GM12878 (cell line): ENCODE measurements around the gene ZDHHC22. TPM values are rescaled to one million over a fixed set of nuclear protein-coding genes. Genes with fewer than 3 reads are reported as not detected.

ENCODE experiments used
- ATAC-seq: fragments of 200-7000 bp; cut with Tn5 transposase; 3 replicates; pipeline ENCODE4 v1.9.1; 2020; ENCODE audit warnings: mild to moderate bottlenecking, moderate library complexity
- BruUV-seq: library from RNA; stranded (reverse); fragments of 400-500 nt; replicated peaks from 2 replicates; lab custom pipeline; 2021; lab: Mats Ljungman, UMichigan
- CTCF ChIA-PET: fragments of 300-600 bp; sonication (Branson Sonifier 250); formaldehyde crosslinking; extraction: SDS; loops from one replicate; lab custom pipeline; 2021; ENCODE audit warnings: inconsistent platforms; lab: Yijun Ruan, JAX
- POLR2A ChIA-PET: fragments of 350-600 bp; formaldehyde crosslinking; extraction: SDS; loops from one replicate; lab custom pipeline; 2021; ENCODE audit warnings: inconsistent platforms; lab: Charles Lee
- RAD21 ChIA-PET: fragments of 300-600 bp; sonication (Branson Sonifier 250); formaldehyde crosslinking; loops from one replicate; lab custom pipeline; 2023; ENCODE audit warnings: antibody characterized with exemption; ENCODE audit not compliant: unreplicated experiment; lab: Charles Lee
- SMC1A ChIA-PET: fragments of 300-600 bp; sonication (Branson Sonifier 250); formaldehyde crosslinking; loops from one replicate; lab custom pipeline; 2023; ENCODE audit not compliant: unreplicated experiment, uncharacterized antibody; lab: Charles Lee
- DNase-seq: peaks from one replicate; pipeline ENCODE4 v3.0.0-alpha.2; 2011; ENCODE audit warnings: low read depth, low spot score
- FAIRE-seq: peaks from 3 replicates; lab custom pipeline; 2011; peaks lifted over from hg19 to GRCh38; lab: Jason Lieb, UNC
- H2AFZ ChIP-seq: 2 replicates; pipeline ENCODE4 v1.6.0; 2011; ENCODE audit warnings: low read depth, low read length, control low read depth; ENCODE audit not compliant: control insufficient read depth
- H3K27ac ChIP-seq: 2 replicates; pipeline ENCODE4 v1.5.1; 2011; ENCODE audit warnings: control low read depth; ENCODE audit not compliant: control insufficient read depth, insufficient read depth
- H3K27me3 ChIP-seq, 2 experiments: replicated peaks in 1 of 2; 2 replicates each; pipeline versions ENCODE4 v1.6.0 to v1.6.1; 2011; ENCODE audit warnings: low read length in 1 of 2; ENCODE audit not compliant: control insufficient read depth in 2 of 2, insufficient read depth in 2 of 2
- H3K36me3 ChIP-seq, 2 experiments: 2 replicates each; pipeline ENCODE4 v1.5.1; 2011; ENCODE audit warnings: low read length in 1 of 2; ENCODE audit not compliant: control insufficient read depth in 2 of 2, insufficient read depth in 2 of 2
- H3K4me1 ChIP-seq: 2 replicates; pipeline ENCODE4 v1.6.1; 2011; ENCODE audit warnings: mild to moderate bottlenecking, low read length, moderate library complexity, mixed read lengths; ENCODE audit not compliant: control insufficient read depth, insufficient read depth
- H3K4me2 ChIP-seq: 2 replicates; pipeline ENCODE4 v1.6.0; 2011; ENCODE audit warnings: control low read depth; ENCODE audit not compliant: control insufficient read depth, insufficient read depth
- H3K4me3 ChIP-seq: fragments of 200-600 bp; sonication (generic); 2 replicates; pipeline ENCODE4 v1.5.1; 2016
- H3K79me2 ChIP-seq: 2 replicates; pipeline ENCODE4 v1.6.0; 2011; ENCODE audit warnings: low read length; ENCODE audit not compliant: control insufficient read depth, insufficient read depth
- H3K9ac ChIP-seq: 2 replicates; pipeline ENCODE4 v1.8.0; 2011; ENCODE audit warnings: low read length, control low read depth, mixed read lengths; ENCODE audit not compliant: control insufficient read depth, insufficient read depth
- H3K9me3 ChIP-seq: replicated peaks from 3 replicates; pipeline ENCODE4 v1.5.1; 2011; ENCODE audit warnings: mild to moderate bottlenecking, low read length; ENCODE audit not compliant: control insufficient read depth, insufficient read depth
- H4K20me1 ChIP-seq: 2 replicates; pipeline ENCODE4 v1.6.0; 2011; ENCODE audit not compliant: control insufficient read depth, insufficient read depth
- ASH2L ChIP-seq: fragments of 300-600, 200-600 bp; sonication (generic); IDR thresholded peaks from 2 replicates; pipeline ENCODE4 v1.6.1; 2017; ENCODE audit warnings: low read depth, mild to moderate bottlenecking, borderline replicate concordance
- CREM ChIP-seq: IDR thresholded peaks from 2 replicates; pipeline ENCODE4 v1.6.1; 2014; ENCODE audit warnings: antibody characterized with exemption, low read depth
- GABPA ChIP-seq: IDR thresholded peaks from 2 replicates; pipeline ENCODE4 v1.6.1; 2014; ENCODE audit warnings: antibody characterized with exemption, low read depth, mild to moderate bottlenecking, inconsistent platforms
- MTA3 ChIP-seq: IDR thresholded peaks from 2 replicates; pipeline ENCODE4 v1.6.1; 2012; ENCODE audit warnings: low read length, inconsistent platforms, borderline replicate concordance
- NBN ChIP-seq: fragments of 450-650 bp; IDR thresholded peaks from 2 replicates; pipeline ENCODE4 v1.6.1; 2016
- NFYB ChIP-seq: IDR thresholded peaks from 2 replicates; pipeline ENCODE4 v1.6.1; 2011; ENCODE audit warnings: low read depth, mild to moderate bottlenecking, low read length, improper control_type of control experiment, moderate library complexity; ENCODE audit not compliant: insufficient read depth
- PML ChIP-seq: IDR thresholded peaks from 2 replicates; pipeline ENCODE4 v1.6.1; 2012; ENCODE audit warnings: low read length, inconsistent platforms
- RCOR1 ChIP-seq: conservative IDR thresholded peaks from 2 replicates; pipeline ENCODE4 v1.6.1; 2012; ENCODE audit warnings: low read depth, low read length, improper control_type of control experiment
- ZNF24 ChIP-seq: fragments of 450-650 bp; IDR thresholded peaks from 2 replicates; pipeline ENCODE4 v1.6.1; 2017; ENCODE audit warnings: antibody characterized with exemption, mild to moderate bottlenecking
- ZZZ3 ChIP-seq: IDR thresholded peaks from 2 replicates; pipeline ENCODE4 v1.6.1; 2011; ENCODE audit warnings: low read depth; ENCODE audit not compliant: control insufficient read depth, insufficient read length
- WGBS: methylation state at CpG from one replicate; pipeline ENCODE4 v1.1.6; 2016; ENCODE audit warnings: low lambda C conversion rate; ENCODE audit not compliant: insufficient replicate concordance, insufficient coverage; ENCODE audit errors: missing lambda C conversion rate; 5-methylcytosine and 5-hydroxymethylcytosine counted together
- in situ Hi-C: fragments of 300-500 bp; cut with MboI; formaldehyde crosslinking; loops from 9 replicates; pipeline ENCODE4 v1.14.3; 2018; ENCODE audit warnings: mixed read lengths
- intact Hi-C: fragments of 100-400 bp; cut with micrococcal nuclease; formaldehyde crosslinking; loops from one replicate; pipeline ENCODE4 v1.14.2; 2022; ENCODE audit not compliant: unreplicated experiment
- polyA plus RNA-seq, 11 experiments: library from polyadenylated mRNA; depleted of rRNA in 4 of 11; unstranded in 6 of 11; stranded (reverse) in 5 of 11; fragments of >200 nt; fragmentation: Nextera tagmentation in 4 of 11; fragmentation: Illumina TruSeq in 1 of 11; extraction: Ambion mirVana in 4 of 11; extraction: Trizol in 1 of 11; gene quantifications; 1 replicate in 1 of 11; 2 replicates in 10 of 11; pipeline versions ENCODE4 v1.2.1 to v1.2.3, GENCODE V29; 2011 to 2016; ENCODE audit warnings: inconsistent platforms in 2 of 11, missing spikeins in 2 of 11, low read depth in 1 of 11
- total RNA-seq, 4 experiments: library from RNA; depleted of rRNA in 3 of 4; stranded (reverse); fragments of >200 nt in 3 of 4; fragmentation: Illumina TruSeq in 1 of 4; extraction: Trizol in 1 of 4; gene quantifications; 2 replicates each; pipeline versions ENCODE4 v1.2.1 to v1.2.3, GENCODE V29; 2013 to 2021

Gene ZDHHC22
- total and polyA plus RNA-seq, 10 of the 15 experiments (the other 5 are each of a cell fraction or from before 2014, with no cell fraction given): 0.06 TPM; not detected in 9

- in situ Hi-C loops: no loop called here
- no peak for FAIRE-seq
- BruUV-seq: no TSS peak
- CTCF ChIA-PET: interaction anchor here (1.9 to 21.2 kb wide), 2 partner anchors 19 to 196 kb away, joined by 10 to 445 read pairs; partner anchors contain the start of gene CIPC
- RAD21 ChIA-PET: interaction anchor here (0.7 to 5.7 kb wide), 3 partner anchors 20 to 307 kb away, joined by 3 to 185 read pairs (median 6); partner anchors contain the start of genes ANGEL1 and CIPC
- Histone ChIP-seq H3K4me3 (no peak overlapping the region), H3K79me2 (no peaks in the 10 kb centered on the region), H3K27ac (peak overlapping the region; percentile 84), H3K9me3 (no peaks in the 10 kb centered on the region), H3K36me3 (0 out of 4 replicates have a peak, but pooled peaks cover 0 to 5% of the 10 kb centered on the region in 2 experiments), H3K27me3 (no peaks in the 10 kb centered on the region), H4K20me1 (no peaks in the 10 kb centered on the region), H2AFZ (no peak overlapping the region), H3K9ac (no peak overlapping the region), H3K4me1 (peaks cover 48% of the 10 kb centered on the region), H3K4me2 (peak overlapping the region; percentile 85)
- ATAC-seq: no peak
- SMC1A ChIA-PET: interaction anchor here (3.2 to 20.2 kb wide), 2 partner anchors 18 to 38 kb away, joined by 21 to 428 read pairs; partner anchors contain the start of gene CIPC
- 74% methylated on average over 7 of the region's 7 CpGs for WGBS
- POLR2A ChIA-PET: interaction anchor here (0.6 to 5.2 kb wide), 2 partner anchors 22 to 245 kb away, joined by 4 to 68 read pairs; partner anchors contain the start of gene CIPC
- no peak for DNase-seq
- no peak for TF ChIP-seq CREM
- TF ChIP-seq NFYB: no peak
- TF ChIP-seq ZZZ3: no peak
- no peak for TF ChIP-seq PML
- intact Hi-C loops: no loop called here
Measured at GRCh38 chr14:77119851-77120250, 21.7 kb downstream of the ZDHHC22 start.

DNA sequence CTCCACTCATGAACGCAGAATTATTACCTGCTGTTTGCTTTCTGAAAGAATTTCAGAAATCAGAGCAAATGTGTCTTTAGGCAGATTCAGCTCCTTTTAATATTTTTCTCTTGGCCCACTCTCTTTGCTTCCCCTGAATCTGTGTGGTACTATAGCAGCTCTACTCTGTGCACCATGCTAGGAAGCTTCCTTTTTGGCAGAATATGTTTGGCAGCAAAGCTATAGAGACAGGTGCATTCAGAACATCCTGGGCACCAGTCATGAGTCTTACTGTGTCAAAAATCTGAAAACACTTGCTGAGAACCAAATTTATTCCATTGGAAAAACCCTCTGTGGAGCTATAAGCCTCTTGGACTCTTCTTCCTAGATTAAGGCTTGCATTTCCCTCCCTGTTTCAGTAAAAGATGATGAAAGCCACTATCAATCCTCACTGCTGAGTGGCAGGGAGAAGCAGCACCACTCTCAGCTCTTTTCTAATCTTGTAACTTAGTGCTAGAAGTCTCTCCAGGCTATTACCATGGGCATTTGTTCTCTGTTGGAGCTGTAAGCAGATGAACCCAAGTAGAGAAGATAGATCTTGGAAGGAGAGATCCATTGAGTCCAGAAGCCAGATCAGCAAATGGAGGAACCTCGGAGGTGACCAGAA, 25.3 kb downstream of the ZDHHC22 start:
- Histone ChIP-seq H3K9me3 (no peaks in the 10 kb centered on the region), H2AFZ (no peak overlapping the region), H3K9ac (no peak overlapping the region)
- ATAC-seq: no peak
- POLR2A ChIA-PET: interaction anchor here (2.2 kb wide), 1 partner anchor 11 kb away, joined by 7 read pairs; no protein-coding TSS in a partner anchor
- CTCF ChIA-PET: interaction anchor here (0.6 to 21.2 kb wide), 12 partner anchors 8 to 406 kb away, joined by 3 to 445 read pairs (median 4); partner anchors contain the start of gene CIPC
- peak; percentile 7 for FAIRE-seq
- DNase-seq: no peak
- intact Hi-C loops (no loop called here), in situ Hi-C loops (no loop called here)
- RAD21 ChIA-PET: interaction anchor here (0.9 to 1.3 kb wide), 2 partner anchors 21 to 33 kb away, joined by 3 read pairs; no protein-coding TSS in a partner anchor
- TF ChIP-seq RCOR1: no peak
- TF ChIP-seq NFYB: no peak
- TF ChIP-seq ZNF24: no peak
- no peak for TF ChIP-seq ASH2L
- no peak for TF ChIP-seq GABPA
- TF ChIP-seq MTA3: no peak
- TF ChIP-seq NBN: no peak
- TF ChIP-seq, all 136 proteins: peak for 0
- Histone ChIP-seq H4K20me1 (no peaks in the 10 kb centered on the region), H3K36me3 (peaks cover 12 to 16% of the 10 kb centered on the region in 2 experiments; a peak in 3 of 4 replicates), H3K79me2 (no peaks in the 10 kb centered on the region), H3K4me2 (no peak overlapping the region), H3K4me3 (no peak overlapping the region), H3K27ac (no peak overlapping the region), H3K27me3 (no peaks in the 10 kb centered on the region), H3K4me1 (peaks cover 16% of the 10 kb centered on the region)
- BruUV-seq: TSS peak; percentile 50
- SMC1A ChIA-PET: interaction anchor here (4.1 to 20.2 kb wide), 2 partner anchors 7 to 15 kb away, joined by 23 to 428 read pairs; partner anchors contain the start of gene CIPC
- 98% methylated on average over 2 of the region's 2 CpGs for WGBS
